ENCODE data around the gene SDR42E2. TPM values are rescaled to one million over a fixed set of nuclear protein-coding genes. Genes with fewer than 3 reads are reported as not detected.

SDR42E2 gene
- total RNA-seq, 1 experiment from 2014 or later: 0.05 TPM

GRCh38 chr16:22195445-22195694, 33.1 kb downstream of the SDR42E2 start:
- POLR2A ChIA-PET: no interaction called here

More at GRCh38 chr16:22195445-22195694, 33.1 kb downstream of the SDR42E2 start:
- H3K36me3 ChIP-seq (ENCODE audit: control insufficient read depth, insufficient read depth, low read length): no peaks in the 10 kb centered on the region
- no peak overlapping the region; a peak in 1 of 4 replicates for H3K4me3 ChIP-seq (ENCODE audit: low read depth in 2 of 2, low read length in 2 of 2)
- TF ChIP-seq CTCF (IDR thresholded peaks at IDR 0.05) (no peak), TCF7L2 (IDR thresholded peaks at IDR 0.05; ENCODE audit: low read depth, low read length) (no peak), SIN3A (IDR thresholded peaks at IDR 0.05; ENCODE audit: borderline replicate concordance, insufficient read depth, low read depth, low read length) (no peak), REST (IDR thresholded peaks at IDR 0.05; ENCODE audit: insufficient read depth in 1 of 2, low read depth in 2 of 2, low read length in 1 of 2) (no peak), POLR2AphosphoS5 (IDR thresholded peaks at IDR 0.05; ENCODE audit: low read depth, low read length) (no peak)
- intact Hi-C loops (cut with micrococcal nuclease; ENCODE audit: unreplicated experiment) (loop anchor here (5.0 kb wide), 1 partner anchor 102 kb away; the partner anchor contains the start of gene POLR3E), in situ Hi-C loops (cut with HindIII; ENCODE audit: low pct_unique_long_range_greater_than_20kb, low sequenced_read_pairs) (loop anchor here (25.0 kb wide), 1 partner anchor 108 kb away; the partner anchor contains the start of gene VWA3A)
- ATAC-seq (no peak), DNase-seq (ENCODE audit: low read depth, low spot score) (no peak)
- peaks cover 26% of the 10 kb centered on the region for H3K4me1 ChIP-seq (ENCODE audit: control insufficient read depth, insufficient read depth, low read length)
- CTCF ChIA-PET: no interaction called here
- no peaks in the 10 kb centered on the region for H3K27me3 ChIP-seq (ENCODE audit: control insufficient read depth, insufficient read depth, low read length)
- BruUV-seq (replicated peaks): no TSS peak
- H3K9me3 ChIP-seq (ENCODE audit: control insufficient read depth, insufficient read depth, low read depth, low read length): no peaks in the 10 kb centered on the region
- peak overlapping the region; percentile 40; the same call in 1 of the 2 replicates for H3K27ac ChIP-seq (ENCODE audit: low read length)
